Hair follicular keratinocyte (primary cell): ENCODE measurements around the gene FAM114A2. TPM values are rescaled to one million over a fixed set of nuclear protein-coding genes. Genes with fewer than 3 reads are reported as not detected.

ENCODE experiments used
- total RNA-seq: library from RNA; depleted of rRNA; stranded (reverse); fragments of >200 nt; gene quantifications from 2 replicates; pipeline ENCODE4 v1.2.3, GENCODE V29; 2015

Gene FAM114A2
- 10.0 and 11.7 TPM in 2 replicates for total RNA-seq

GRCh38 chr5:154038707-154039457 lies at the start of gene FAM114A2, which contains the start of gene MFAP3:
TSS of gene FAM114A2 (minus strand) at chr5:154038910. CDS start at chr5:154034953, 3,957 bp downstream.
TSS of gene MFAP3 (plus strand) at chr5:154038967. CDS start at chr5:154049723, 10,756 bp downstream.

Other genes with a start within 250 kb of the FAM114A2 start
- gene MFAP3, start 57 bp upstream of the FAM114A2 start, total RNA-seq, result 22.3 and 25.9 TPM in 2 replicates
- 13.9 and 15.7 TPM in 2 replicates for gene GALNT10, start 151.8 kb upstream of the FAM114A2 start, total RNA-seq